B cell (primary cell): ENCODE data around the gene LRP4. TPM values are rescaled to one million over a fixed set of nuclear protein-coding genes. Genes with fewer than 3 reads are reported as not detected.

Source experiments
- ATAC-seq: fragments of 200-7000 bp; cut with Tn5 transposase; one replicate; pipeline ENCODE4 v1.10.0; 2021; ENCODE audit warnings: low read depth, mild to moderate bottlenecking, moderate number of reproducible peaks, moderate library complexity
- CTCF ChIA-PET: fragments of 350-600 bp; sonication (Branson Sonifier 250); formaldehyde crosslinking; loops from one replicate; lab custom pipeline; 2021; ENCODE audit warnings: antibody characterized with exemption, inconsistent platforms; lab: Charles Lee
- POLR2A ChIA-PET: fragments of 350-600 bp; sonication (Branson Sonifier 250); formaldehyde crosslinking; loops from one replicate; lab custom pipeline; 2021; ENCODE audit warnings: antibody characterized with exemption; lab: Charles Lee
- DNase-seq: peaks from one replicate; pipeline ENCODE4 v3.0.0; 2013
- H2AFZ ChIP-seq: 2 replicates; pipeline ENCODE4 v1.6.1; 2012; ENCODE audit warnings: mild to moderate bottlenecking, low read depth, low read length; ENCODE audit not compliant: insufficient read depth, poor library complexity, severe bottlenecking
- H3K27ac ChIP-seq, 2 donors: 1 replicate in 1 of 2; 2 replicates in 1 of 2; pipeline ENCODE4 v1.5.1; 2012 to 2013; ENCODE audit warnings: low read length in 2 of 2, mild to moderate bottlenecking in 2 of 2, moderate library complexity in 1 of 2
- H3K27me3 ChIP-seq, 4 experiments: fragments of 200-600 bp in 1 of 4; sonication (generic) in 1 of 4; replicated peaks in 1 of 4; 1 replicate in 2 of 4; 2 replicates in 2 of 4; pipeline versions ENCODE4 v1.6.1 to v1.7.0; 2013 to 2016; ENCODE audit warnings: low read length in 3 of 4, mild to moderate bottlenecking in 2 of 4, mixed read lengths in 1 of 4, moderate library complexity in 1 of 4; ENCODE audit not compliant: insufficient read depth in 4 of 4, control insufficient read depth in 3 of 4; ENCODE audit errors: control extremely low read depth in 1 of 4
- H3K36me3 ChIP-seq, 2 experiments: replicated peaks in 1 of 2; 1 replicate in 1 of 2; 2 replicates in 1 of 2; pipeline versions ENCODE4 v1.6.1 to v1.7.1; 2013; ENCODE audit warnings: low read length in 1 of 2; ENCODE audit not compliant: insufficient read depth in 2 of 2, control insufficient read depth in 1 of 2; ENCODE audit errors: control extremely low read depth in 1 of 2, extremely low read depth in 1 of 2
- H3K4me1 ChIP-seq, 2 donors: fragments of 200-600 bp in 1 of 2; sonication (generic) in 1 of 2; 1 replicate in 1 of 2; 2 replicates in 1 of 2; pipeline versions ENCODE4 v1.5.1 to v1.6.1; 2013 to 2017; ENCODE audit warnings: low read length in 2 of 2; ENCODE audit not compliant: control insufficient read depth in 2 of 2, insufficient read depth in 2 of 2
- H3K4me2 ChIP-seq: replicated peaks from 2 replicates; pipeline ENCODE3; 2012; ENCODE audit warnings: mild to moderate bottlenecking, low read depth, low read length; ENCODE audit not compliant: poor library complexity, severe bottlenecking
- H3K4me3 ChIP-seq, 5 experiments: fragments of 200-600 bp in 1 of 5; sonication (generic) in 1 of 5; 1 replicate in 3 of 5; 2 replicates in 2 of 5; pipeline versions ENCODE4 v1.5.1 to v1.7.0; 2011 to 2016; ENCODE audit warnings: low read length in 4 of 5, mild to moderate bottlenecking in 4 of 5, low read depth in 2 of 5, control low read depth in 1 of 5, moderate library complexity in 1 of 5; ENCODE audit not compliant: insufficient read depth in 1 of 5; ENCODE audit errors: control extremely low read depth in 1 of 5, extremely low read depth in 1 of 5
- H3K79me2 ChIP-seq: fragments of 200-600 bp; sonication (generic); one replicate; pipeline ENCODE4 v1.6.0; 2016; ENCODE audit warnings: low read length; ENCODE audit not compliant: control insufficient read depth, insufficient read depth
- H3K9ac ChIP-seq: fragments of 200-600 bp; sonication (generic); 2 replicates; pipeline ENCODE4 v1.6.1; 2017; ENCODE audit warnings: mild to moderate bottlenecking, low read length, moderate library complexity
- H3K9me3 ChIP-seq, 3 donors: one replicate each; pipeline versions ENCODE4 v1.6.1 to v1.7.1; 2013; ENCODE audit warnings: low read length in 2 of 3; ENCODE audit not compliant: control insufficient read depth in 2 of 3, insufficient read depth in 1 of 3; ENCODE audit errors: control extremely low read depth in 1 of 3
- H4K20me1 ChIP-seq: 2 replicates; pipeline ENCODE4 v1.6.0; 2012; ENCODE audit warnings: mild to moderate bottlenecking, low read length; ENCODE audit not compliant: insufficient read depth, control insufficient read depth, poor library complexity, severe bottlenecking
- H3K27ac Mint-ChIP-seq: one replicate; pipeline ENCODE4 v1.8.0; 2021; ENCODE audit warnings: mixed read lengths
- H3K27me3 Mint-ChIP-seq: one replicate; pipeline ENCODE4 v1.8.0; 2021; ENCODE audit warnings: mixed read lengths
- H3K4me1 Mint-ChIP-seq: one replicate; pipeline ENCODE4 v1.8.0; 2021; ENCODE audit warnings: mixed read lengths
- H3K4me3 Mint-ChIP-seq: one replicate; pipeline ENCODE4 v1.8.0; 2021; ENCODE audit warnings: mixed read lengths
- H3K9me3 Mint-ChIP-seq: one replicate; pipeline ENCODE4 v1.8.0; 2022; ENCODE audit warnings: mixed read lengths; ENCODE audit not compliant: insufficient read depth
- CTCF ChIP-seq: fragments of 200-600 bp; IDR thresholded peaks from one replicate; pipeline ENCODE4 v1.8.0; 2022; ENCODE audit warnings: antibody characterized with exemption, mild to moderate bottlenecking
- EZH2 ChIP-seq: IDR thresholded peaks from 2 replicates; pipeline ENCODE4 v1.6.1; 2012; ENCODE audit warnings: borderline replicate concordance, low read depth, mild to moderate bottlenecking, moderate library complexity, low read length; ENCODE audit not compliant: insufficient read depth, poor library complexity, severe bottlenecking
- WGBS: methylation state at CpG from one replicate; pipeline ENCODE4 v1.1.5; 2013; ENCODE audit warnings: missing lambda C conversion rate; ENCODE audit not compliant: insufficient coverage; 5-methylcytosine and 5-hydroxymethylcytosine counted together
- intact Hi-C: fragments of 100-400 bp; cut with micrococcal nuclease; formaldehyde crosslinking; loops from one replicate; pipeline ENCODE4 v1.10.0; 2022
- polyA plus RNA-seq: library from polyadenylated mRNA; depleted of rRNA; stranded (reverse); fragments of >200 nt; gene quantifications from 2 replicates; pipeline ENCODE4 v1.2.3, GENCODE V29; 2012
- total RNA-seq, 2 donors: library from RNA; stranded (reverse); fragments of 120-200 nt in 1 of 2; gene quantifications; 1 replicate in 1 of 2; 2 replicates in 1 of 2; pipeline versions ENCODE4 v1.2.3 to v1.2.4, GENCODE V29; 2013 to 2022

LRP4 gene
- total and polyA plus RNA-seq, 2 donors (not counting 1 experiment from before 2014, with no cell fraction given) = not detected

DNA sequence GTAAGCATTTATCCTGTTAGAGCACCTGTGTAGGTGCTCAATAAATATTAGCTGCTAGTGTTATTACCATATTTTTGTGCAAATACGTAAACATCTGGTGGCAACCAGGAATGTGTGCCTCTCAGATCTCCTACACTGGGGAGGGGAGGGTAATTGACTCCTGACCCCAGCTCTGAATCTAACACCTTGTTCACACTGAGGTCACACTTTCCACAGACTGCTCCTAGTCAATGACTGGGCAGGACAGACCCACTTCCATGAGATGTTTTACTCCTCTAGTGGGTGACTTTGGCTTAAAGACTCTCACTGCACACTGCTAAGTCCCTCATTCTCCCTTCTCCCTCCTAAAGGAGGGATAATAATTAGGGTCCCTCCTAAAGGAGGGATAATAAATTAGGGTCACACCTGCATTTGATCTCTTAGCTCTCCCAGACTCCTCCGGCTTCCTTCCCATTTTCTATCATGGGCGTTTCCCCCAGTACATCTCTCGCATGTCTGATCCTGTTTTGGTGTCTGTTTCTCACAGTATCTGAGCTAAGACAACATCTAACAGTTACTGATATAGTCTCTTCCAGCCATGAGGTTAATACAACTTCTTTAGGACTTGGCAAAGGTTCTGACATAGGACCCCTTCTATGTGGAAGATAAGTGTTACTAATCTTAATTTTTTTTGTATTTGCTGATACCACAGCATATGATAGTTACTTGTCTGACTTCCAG is 26.2 kb upstream of the LRP4 start:
- no peaks in the 10 kb centered on the region for H3K27me3 Mint-ChIP-seq
- H3K27ac ChIP-seq = no peak overlapping the region
- POLR2A ChIA-PET = interaction anchor here (0.6 kb wide), 1 partner anchor 356 kb away, joined by 7 read pairs; no protein-coding TSS in a partner anchor
- CTCF ChIA-PET = no interaction called here
- 82% methylated on average over 3 of the region's 4 CpGs for WGBS
- no peaks in the 10 kb centered on the region for H3K27me3 ChIP-seq
- H4K20me1 ChIP-seq = no peaks in the 10 kb centered on the region
- H3K9ac ChIP-seq = no peak overlapping the region
- peaks cover 0 to 2% of the 10 kb centered on the region in 2 experiments for H3K36me3 ChIP-seq
- DNase-seq (no peak), ATAC-seq (no peak)
- no peaks in the 10 kb centered on the region for H3K4me1 ChIP-seq
- no peaks in the 10 kb centered on the region for H3K9me3 Mint-ChIP-seq
- no peaks in the 10 kb centered on the region for H3K9me3 ChIP-seq
- no peak overlapping the region for H2AFZ ChIP-seq
- no peak overlapping the region for H3K4me3 ChIP-seq
- TF ChIP-seq EZH2 (no peak), CTCF (no peak)
- no peak overlapping the region for H3K4me2 ChIP-seq
- no peak overlapping the region for H3K27ac Mint-ChIP-seq
- H3K4me1 Mint-ChIP-seq = peaks cover 9% of the 10 kb centered on the region
- H3K79me2 ChIP-seq = no peaks in the 10 kb centered on the region
- no peak overlapping the region for H3K4me3 Mint-ChIP-seq
- intact Hi-C loops = no loop called here

DNA sequence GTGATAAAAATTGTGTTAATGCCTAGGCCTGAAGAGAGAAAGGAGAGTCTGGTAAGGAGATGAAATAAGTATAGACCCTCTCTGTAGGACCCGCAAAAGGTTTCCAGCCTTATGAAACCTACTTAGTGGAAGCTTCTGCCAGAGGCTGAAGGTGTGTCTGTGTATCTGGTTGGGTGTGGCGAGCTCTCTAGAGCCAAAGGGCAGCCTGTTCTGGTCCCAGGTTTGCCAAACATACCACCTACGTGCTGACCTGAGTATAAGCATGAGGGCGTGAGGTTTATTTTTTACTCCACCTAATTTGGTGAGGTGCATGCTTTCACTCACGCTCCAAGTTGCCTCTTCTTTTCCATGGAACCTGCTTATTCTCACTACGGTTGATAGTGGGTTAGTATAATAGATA is 23.8 kb upstream of the LRP4 start:
- WGBS = no CpG with 5 or more reads among the region's 6 CpGs
- ATAC-seq (no peak), DNase-seq (no peak)
- H3K79me2 ChIP-seq = no peaks in the 10 kb centered on the region
- intact Hi-C loops = no loop called here
- H3K27me3 ChIP-seq = no peaks in the 10 kb centered on the region
- H3K4me1 ChIP-seq = peaks cover 0 to 1% of the 10 kb centered on the region in 2 donors
- no peaks in the 10 kb centered on the region for H3K9me3 ChIP-seq
- no peak overlapping the region for H3K4me3 ChIP-seq
- H3K9ac ChIP-seq = no peak overlapping the region
- no peak overlapping the region for H3K4me2 ChIP-seq
- H3K4me3 Mint-ChIP-seq = no peak overlapping the region
- no peak overlapping the region for H3K27ac Mint-ChIP-seq
- no peaks in the 10 kb centered on the region for H3K9me3 Mint-ChIP-seq
- TF ChIP-seq EZH2 (no peak), CTCF (no peak)
- H3K36me3 ChIP-seq = no peaks in the 10 kb centered on the region
- no peak overlapping the region for H3K27ac ChIP-seq
- H3K4me1 Mint-ChIP-seq = peaks cover 13% of the 10 kb centered on the region
- no peak overlapping the region for H2AFZ ChIP-seq
- H3K27me3 Mint-ChIP-seq = no peaks in the 10 kb centered on the region
- CTCF ChIA-PET = no interaction called here
- POLR2A ChIA-PET = interaction anchor here (0.6 kb wide), 1 partner anchor 517 kb away, joined by 3 read pairs; no protein-coding TSS in a partner anchor
- no peaks in the 10 kb centered on the region for H4K20me1 ChIP-seq
